GM23248 (cell line): ENCODE measurements around the gene AAGAB. TPM values are rescaled to one million over a fixed set of nuclear protein-coding genes. Genes with fewer than 3 reads are reported as not detected.
A peak's percentile ranks its signal among the peaks of the same experiment; 100 is the strongest.

Experiments used
- DNase-seq: peaks from one replicate; pipeline ENCODE4 v3.0.0-alpha.2; 2015
- H2AFZ ChIP-seq: fragments of 200-600 bp; sonication (generic); 2 replicates; pipeline ENCODE4 v1.6.1; 2016; ENCODE audit warnings: antibody characterized with exemption
- H3F3A ChIP-seq: fragments of 200-600 bp; sonication (generic); 2 replicates; pipeline ENCODE4 v1.6.1; 2016; ENCODE audit warnings: mild to moderate bottlenecking, antibody characterized with exemption, mixed run types; ENCODE audit not compliant: insufficient read depth
- H3K27ac ChIP-seq: fragments of 200-600 bp; sonication (generic); 2 replicates; pipeline ENCODE4 v1.5.1; 2016; ENCODE audit warnings: mild to moderate bottlenecking
- H3K27me3 ChIP-seq: fragments of 200-600 bp; sonication (generic); replicated peaks from 2 replicates; pipeline ENCODE4 v1.6.1; 2016; ENCODE audit warnings: mild to moderate bottlenecking; ENCODE audit not compliant: insufficient read depth
- H3K36me3 ChIP-seq: fragments of 200-600 bp; sonication (generic); 2 replicates; pipeline ENCODE4 v1.6.1; 2016; ENCODE audit warnings: low read depth, mild to moderate bottlenecking
- H3K4me1 ChIP-seq: fragments of 200-600 bp; sonication (generic); 2 replicates; pipeline ENCODE4 v1.6.1; 2016; ENCODE audit warnings: mild to moderate bottlenecking; ENCODE audit not compliant: insufficient read depth
- H3K4me2 ChIP-seq: fragments of 200-600 bp; sonication (generic); one replicate; pipeline ENCODE4 v1.6.1; 2016; ENCODE audit warnings: mild to moderate bottlenecking; ENCODE audit not compliant: unreplicated experiment
- H3K4me3 ChIP-seq: fragments of 200-600 bp; sonication (generic); 2 replicates; pipeline ENCODE4 v1.5.1; 2016; ENCODE audit warnings: mild to moderate bottlenecking
- H3K79me2 ChIP-seq: fragments of 200-600 bp; sonication (generic); 2 replicates; pipeline ENCODE4 v1.6.1; 2016; ENCODE audit warnings: mild to moderate bottlenecking; ENCODE audit not compliant: insufficient read depth
- H3K9ac ChIP-seq: fragments of 200-600 bp; sonication (generic); 2 replicates; pipeline ENCODE4 v1.6.1; 2016; ENCODE audit warnings: mild to moderate bottlenecking
- H3K9me2 ChIP-seq: fragments of 200-600 bp; sonication (generic); 2 replicates; pipeline ENCODE4 v1.6.1; 2016; ENCODE audit warnings: mixed run types, mild to moderate bottlenecking, moderate library complexity; ENCODE audit not compliant: insufficient read depth
- H3K9me3 ChIP-seq: fragments of 200-600 bp; sonication (generic); one replicate; pipeline ENCODE4 v1.6.1; 2017; ENCODE audit warnings: low read depth
- H4K20me1 ChIP-seq: fragments of 200-600 bp; sonication (generic); 2 replicates; pipeline ENCODE4 v1.6.0; 2016; ENCODE audit not compliant: insufficient read depth
- EZH2 ChIP-seq: fragments of 200-600 bp; sonication (generic); IDR thresholded peaks from 2 replicates; pipeline ENCODE4 v1.6.1; 2018; ENCODE audit warnings: antibody characterized with exemption, mild to moderate bottlenecking; ENCODE audit not compliant: insufficient read depth, poor library complexity, severe bottlenecking
- EZH2phosphoT487 ChIP-seq: fragments of 200-600 bp; sonication (generic); IDR thresholded peaks from 2 replicates; pipeline ENCODE4 v1.6.1; 2018; ENCODE audit warnings: antibody characterized with exemption, moderate library complexity, mild to moderate bottlenecking, low read depth; ENCODE audit not compliant: insufficient read depth
- WGBS, 2 experiments: methylation state at CpG; one replicate each; pipeline ENCODE4 v1.1.6; 2015 to 2017; ENCODE audit warnings: low lambda C conversion rate in 2 of 2, low coverage in 1 of 2; ENCODE audit errors: missing lambda C conversion rate in 2 of 2; 5-methylcytosine and 5-hydroxymethylcytosine counted together
- in situ Hi-C: fragments of 300-500 bp; cut with MboI; formaldehyde crosslinking; loops from 2 replicates; pipeline ENCODE4 v1.15.0; 2020
- polyA plus RNA-seq: library from polyadenylated mRNA; unstranded; fragments of >200 nt; fragmentation: Nextera tagmentation; extraction: Ambion mirVana; gene quantifications from 2 replicates; pipeline ENCODE4 v1.2.1, GENCODE V29; 2016
- total RNA-seq: library from RNA; depleted of rRNA; stranded (reverse); fragments of >200 nt; shearing (Covaris generic); gene quantifications from 2 replicates; pipeline ENCODE4 v1.2.3, GENCODE V29; 2014

Gene AAGAB
- total and polyA plus RNA-seq, 2 experiments from 2014 or later = 40.9 to 43.3 TPM

- TF ChIP-seq EZH2phosphoT487 (no peak), EZH2 (no peak)
- WGBS, 2 experiments = 36 to 48% methylated on average over 4 of the region's 4 CpGs
- H3K9ac ChIP-seq = peak overlapping the region; percentile 25; the same call in 1 of the 2 replicates
- peaks cover 9% of the 10 kb centered on the region; the same call in 1 of the 2 replicates for H3K36me3 ChIP-seq
- H3K27me3 ChIP-seq = no peaks in the 10 kb centered on the region
- in situ Hi-C loops = no loop called here
- no peak overlapping the region for H2AFZ ChIP-seq
- no peaks in the 10 kb centered on the region for H3K9me2 ChIP-seq
- H3K4me1 ChIP-seq = peaks cover 44% of the 10 kb centered on the region
- peaks cover 71% of the 10 kb centered on the region for H3F3A ChIP-seq
- no peak overlapping the region for H3K4me3 ChIP-seq
- H3K4me2 ChIP-seq = no peak overlapping the region
- peak; percentile 66 for DNase-seq
- no peaks in the 10 kb centered on the region for H3K79me2 ChIP-seq
- no peaks in the 10 kb centered on the region for H3K9me3 ChIP-seq
- peak overlapping the region; percentile 74 for H3K27ac ChIP-seq
- H4K20me1 ChIP-seq = no peaks in the 10 kb centered on the region
Observed at GRCh38 chr15:67199391-67199790, 55.1 kb downstream of the AAGAB start.

GRCh38 chr15:67198157-67198754 is 56.2 kb downstream of the AAGAB start:
- H3K27ac ChIP-seq = peak overlapping the region; percentile 74; the same call in 1 of the 2 replicates
- peak; percentile 13 for DNase-seq
- no peak overlapping the region for H3K4me2 ChIP-seq
- H3K4me3 ChIP-seq = no peak overlapping the region
- TF ChIP-seq EZH2phosphoT487 (no peak), EZH2 (no peak)
- peaks cover 82% of the 10 kb centered on the region for H3F3A ChIP-seq
- no peaks in the 10 kb centered on the region for H3K9me2 ChIP-seq
- H3K9me3 ChIP-seq = no peaks in the 10 kb centered on the region
- no peak overlapping the region for H3K9ac ChIP-seq
- in situ Hi-C loops = no loop called here
- H3K4me1 ChIP-seq = peaks cover 44% of the 10 kb centered on the region
- H3K79me2 ChIP-seq = no peaks in the 10 kb centered on the region
- no peak overlapping the region for H2AFZ ChIP-seq
- H4K20me1 ChIP-seq = no peaks in the 10 kb centered on the region
- 95 to 100% methylated on average over 7 of the region's 7 CpGs for WGBS, 2 experiments
- H3K27me3 ChIP-seq = no peaks in the 10 kb centered on the region
- peaks cover 13% of the 10 kb centered on the region for H3K36me3 ChIP-seq

- Histone ChIP-seq H2AFZ (no peak overlapping the region), H3K9me3 (no peaks in the 10 kb centered on the region), H3K4me2 (peak overlapping the region; percentile 35), H3K79me2 (no peaks in the 10 kb centered on the region), H3K27ac (peak overlapping the region; percentile 87), H4K20me1 (no peaks in the 10 kb centered on the region), H3K4me3 (no peak overlapping the region), H3F3A (peaks cover 88% of the 10 kb centered on the region), H3K27me3 (no peaks in the 10 kb centered on the region), H3K9me2 (no peaks in the 10 kb centered on the region), H3K36me3 (peaks cover 13% of the 10 kb centered on the region), H3K4me1 (peaks cover 44% of the 10 kb centered on the region), H3K9ac (peak overlapping the region; percentile 65)
- peak; percentile 21 for DNase-seq
- in situ Hi-C loops = no loop called here
- 100% methylated on average over 2 of the region's 2 CpGs for WGBS, 2 experiments
- TF ChIP-seq EZH2phosphoT487 (no peak), EZH2 (no peak)
Observed at GRCh38 chr15:67197364-67197695, 57.1 kb downstream of the AAGAB start.

- H3K9me2 ChIP-seq = no peaks in the 10 kb centered on the region
- H3K4me1 ChIP-seq = peaks cover 44% of the 10 kb centered on the region
- H3F3A ChIP-seq = peaks cover 89% of the 10 kb centered on the region
- H3K4me2 ChIP-seq = peak overlapping the region; percentile 35
- no peak overlapping the region for H3K4me3 ChIP-seq
- H3K27ac ChIP-seq = peak overlapping the region; percentile 87
- no peak for TF ChIP-seq EZH2
- no peak for TF ChIP-seq EZH2phosphoT487
- H3K9me3 ChIP-seq = no peaks in the 10 kb centered on the region
- H3K79me2 ChIP-seq = no peaks in the 10 kb centered on the region
- no peaks in the 10 kb centered on the region for H3K27me3 ChIP-seq
- no peaks in the 10 kb centered on the region for H4K20me1 ChIP-seq
- H3K36me3 ChIP-seq = peaks cover 19% of the 10 kb centered on the region
- H2AFZ ChIP-seq = no peak overlapping the region; the same call in 1 of the 2 replicates
- DNase-seq = peak; percentile 91
- WGBS, 2 experiments = 28 to 32% methylated on average over 8 of the region's 8 CpGs
- peak overlapping the region; percentile 65 for H3K9ac ChIP-seq
- in situ Hi-C loops = no loop called here
Observed at GRCh38 chr15:67196672-67197363, 57.6 kb downstream of the AAGAB start.
